ENCODE data around the gene SBF2.

SBF2 gene

GRCh38 chr11:9758637-9759518, 535.1 kb downstream of the SBF2 start:
- in situ Hi-C loops (cut with HindIII; ENCODE audit: low sequenced_read_pairs): no loop called here
- peak; percentile 22 for TF ChIP-seq CTCF (IDR thresholded peaks at IDR 0.05; ENCODE audit: low read depth, low read length)
- DNase-seq (ENCODE audit: low read depth, low spot score): peak; percentile 85
- peak overlapping the region; percentile 33 for H3K4me3 ChIP-seq (ENCODE audit: low read depth, low read length)

- peak; percentile 72 for DNase-seq (ENCODE audit: low read depth, low spot score)
- H3K4me3 ChIP-seq (ENCODE audit: low read depth, low read length): peak overlapping the region; percentile 33
- peak; percentile 47 for TF ChIP-seq CTCF (IDR thresholded peaks at IDR 0.05; ENCODE audit: low read depth, low read length)
- in situ Hi-C loops (cut with HindIII; ENCODE audit: low sequenced_read_pairs): no loop called here
These were observed 536.0 kb downstream of the SBF2 start for GRCh38 chr11:9757809-9758636.

- H3K4me3 ChIP-seq (ENCODE audit: low read depth, low read length): no peak overlapping the region
- no peak for TF ChIP-seq CTCF (IDR thresholded peaks at IDR 0.05; ENCODE audit: low read depth, low read length)
- in situ Hi-C loops (cut with HindIII; ENCODE audit: low sequenced_read_pairs): no loop called here
- no peak for DNase-seq (ENCODE audit: low read depth, low spot score)
These were observed 537.1 kb downstream of the SBF2 start for GRCh38 chr11:9756878-9757277.

- DNase-seq (ENCODE audit: low read depth, low spot score): no peak
- H3K4me3 ChIP-seq (ENCODE audit: low read depth, low read length): no peak overlapping the region
- no peak for TF ChIP-seq CTCF (IDR thresholded peaks at IDR 0.05; ENCODE audit: low read depth, low read length)
- in situ Hi-C loops (cut with HindIII; ENCODE audit: low sequenced_read_pairs): no loop called here
These were observed 537.6 kb downstream of the SBF2 start for GRCh38 chr11:9756461-9756860.

- H3K4me3 ChIP-seq (ENCODE audit: low read depth, low read length): no peak overlapping the region
- DNase-seq (ENCODE audit: low read depth, low spot score): peak; percentile 89
- in situ Hi-C loops (cut with HindIII; ENCODE audit: low sequenced_read_pairs): no loop called here
- TF ChIP-seq CTCF (IDR thresholded peaks at IDR 0.05; ENCODE audit: low read depth, low read length): no peak
These were observed 538.3 kb downstream of the SBF2 start for GRCh38 chr11:9755561-9756185.

GRCh38 chr11:9754010-9754471, 540.0 kb downstream of the SBF2 start:
- no peak overlapping the region for H3K4me3 ChIP-seq (ENCODE audit: low read depth, low read length)
- no peak for TF ChIP-seq CTCF (IDR thresholded peaks at IDR 0.05; ENCODE audit: low read depth, low read length)
- DNase-seq (ENCODE audit: low read depth, low spot score): peak; percentile 23
- in situ Hi-C loops (cut with HindIII; ENCODE audit: low sequenced_read_pairs): no loop called here

All from astrocyte of the spinal cord (primary cell).